ENCODE results near the gene KIFC1. TPM values are rescaled to one million over a fixed set of nuclear protein-coding genes. Genes with fewer than 3 reads are reported as not detected.
"Not testable (repeated sequence)": the region's sequence is repeated elsewhere in the genome, so short reads cannot be mapped to it uniquely, and the experiment has no call there.

Gene KIFC1, protein sequence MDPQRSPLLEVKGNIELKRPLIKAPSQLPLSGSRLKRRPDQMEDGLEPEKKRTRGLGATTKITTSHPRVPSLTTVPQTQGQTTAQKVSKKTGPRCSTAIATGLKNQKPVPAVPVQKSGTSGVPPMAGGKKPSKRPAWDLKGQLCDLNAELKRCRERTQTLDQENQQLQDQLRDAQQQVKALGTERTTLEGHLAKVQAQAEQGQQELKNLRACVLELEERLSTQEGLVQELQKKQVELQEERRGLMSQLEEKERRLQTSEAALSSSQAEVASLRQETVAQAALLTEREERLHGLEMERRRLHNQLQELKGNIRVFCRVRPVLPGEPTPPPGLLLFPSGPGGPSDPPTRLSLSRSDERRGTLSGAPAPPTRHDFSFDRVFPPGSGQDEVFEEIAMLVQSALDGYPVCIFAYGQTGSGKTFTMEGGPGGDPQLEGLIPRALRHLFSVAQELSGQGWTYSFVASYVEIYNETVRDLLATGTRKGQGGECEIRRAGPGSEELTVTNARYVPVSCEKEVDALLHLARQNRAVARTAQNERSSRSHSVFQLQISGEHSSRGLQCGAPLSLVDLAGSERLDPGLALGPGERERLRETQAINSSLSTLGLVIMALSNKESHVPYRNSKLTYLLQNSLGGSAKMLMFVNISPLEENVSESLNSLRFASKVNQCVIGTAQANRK
- polyA plus RNA-seq (2013), result 66.1 and 66.6 TPM in 2 replicates

DNA sequence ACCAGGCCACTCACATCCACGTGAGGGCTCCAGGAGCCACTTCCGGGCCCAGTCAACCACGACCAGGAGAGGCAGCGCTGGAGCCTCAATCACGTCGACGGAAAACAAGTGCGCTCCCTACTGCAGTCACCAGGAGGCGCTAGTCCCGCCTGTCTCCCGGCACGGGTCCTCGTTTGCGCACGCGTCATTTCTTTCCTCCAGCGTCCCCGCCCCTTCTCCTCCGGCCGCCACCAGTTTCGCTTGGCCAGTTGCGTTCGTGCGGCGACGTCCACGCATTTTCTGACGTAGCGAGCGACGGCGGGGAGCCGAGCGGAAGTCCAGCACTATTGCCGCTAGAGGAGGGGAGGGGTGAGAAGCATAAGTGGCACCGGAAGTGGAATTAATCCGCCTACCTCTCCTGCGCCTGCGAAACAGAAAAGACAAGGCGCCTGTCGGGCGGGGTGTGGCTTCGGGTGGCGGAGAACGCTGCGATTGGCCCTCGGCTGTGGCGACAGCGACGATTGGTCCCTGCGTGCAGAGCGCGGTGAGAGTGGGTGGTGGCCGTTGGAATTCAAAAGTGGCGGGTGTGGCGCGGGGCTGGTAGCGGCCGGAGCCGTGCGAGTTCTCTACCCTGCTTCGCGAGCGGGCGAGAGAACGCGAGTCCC is at the start of gene KIFC1:
KIFC1 (plus strand) TSS at position 546 of the 644 bp plus-strand sequence. CDS start 163 bp downstream, outside the sequence.
- Histone ChIP-seq H2BK120ac (ENCODE audit: insufficient read depth, low read length, poor library complexity) (peak within 1 kb of the TSS; percentile 77), H4K8ac (ENCODE audit: low read depth, low read length) (peak within 1 kb of the TSS; percentile 79), H2AK5ac (ENCODE audit: low read length) (peak within 1 kb of the TSS; percentile 5), H3K14ac (ENCODE audit: low read length) (peak within 1 kb of the TSS; percentile 88), H3K79me1 (ENCODE audit: low read length) (peaks cover 6% of the 10 kb centered on the region), H3K79me2 (ENCODE audit: control insufficient read depth, insufficient read depth, low read length, poor library complexity) (peaks cover 21% of the 10 kb centered on the region), H3K4ac (ENCODE audit: low read depth, low read length) (peak within 1 kb of the TSS; percentile 97), H3K9me3 (ENCODE audit: insufficient read depth, low read depth, low read length) (no peaks in the 10 kb centered on the region), H4K91ac (ENCODE audit: low read depth, low read length) (peak within 1 kb of the TSS; percentile 95), H2AFZ (ENCODE audit: insufficient read depth, low read length, poor library complexity) (peak within 1 kb of the TSS; percentile 89), H3K23ac (ENCODE audit: low read length) (no peak within 1 kb of the TSS), H3K4me1 (ENCODE audit: control insufficient read depth in 1 of 2, insufficient read depth in 2 of 2, low read length in 2 of 2) (peaks cover 0 to 12% of the 10 kb centered on the region in 2 experiments), H3K18ac (ENCODE audit: low read length) (peak within 1 kb of the TSS; percentile 88), H3K4me2 (ENCODE audit: low read length) (peak within 1 kb of the TSS; percentile 85), H2BK12ac (ENCODE audit: low read length) (no peak within 1 kb of the TSS), H3K4me3 (ENCODE audit: low read depth, low read length) (peak within 1 kb of the TSS; percentile 96), H4K12ac (ENCODE audit: low read depth, low read length) (peak within 1 kb of the TSS; percentile 30), H3K9ac (ENCODE audit: low read length) (peak within 1 kb of the TSS; percentile 83), H3K27ac (ENCODE audit: low read depth, low read length) (peak within 1 kb of the TSS; percentile 77), H2BK5ac (ENCODE audit: low read depth, low read length, poor library complexity) (peak within 1 kb of the TSS; percentile 34), H3K36me3 (ENCODE audit: control insufficient read depth in 1 of 2, insufficient read depth in 2 of 2, low read length in 2 of 2) (peaks cover 0 to 1% of the 10 kb centered on the region in 2 experiments), H3K27me3 (ENCODE audit: insufficient read depth, low read length) (no peaks in the 10 kb centered on the region)
- peak; percentile 100 for DNase-seq
- WGBS (ENCODE audit: extremely low coverage, insufficient coverage, insufficient read length), result no CpG with 5 or more reads among the region's 67 CpGs

DNA sequence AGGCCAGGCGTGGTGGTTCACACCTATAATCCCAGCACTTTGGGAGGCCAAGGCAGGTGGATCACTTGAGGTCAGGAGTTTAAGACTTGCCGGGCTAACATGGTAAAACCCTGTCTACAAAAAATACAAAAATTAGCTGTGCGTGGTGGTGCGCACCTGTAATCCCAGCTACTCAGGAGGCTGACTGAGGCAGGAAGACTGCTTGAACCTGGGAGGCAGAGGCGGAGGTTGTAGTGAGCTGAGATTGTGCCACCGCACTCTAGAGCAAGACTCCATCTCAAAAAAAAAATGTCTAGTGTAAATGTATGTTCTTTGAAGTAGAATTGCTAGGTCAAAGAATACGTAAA is 48.0 kb upstream of the KIFC1 start:
- not testable (repeated sequence) for H4K12ac ChIP-seq (ENCODE audit: low read depth, low read length); H2BK120ac ChIP-seq (ENCODE audit: insufficient read depth, low read length, poor library complexity); H2AFZ ChIP-seq (ENCODE audit: insufficient read depth, low read length, poor library complexity); H3K79me1 ChIP-seq (ENCODE audit: low read length); H3K18ac ChIP-seq (ENCODE audit: low read length); H3K79me2 ChIP-seq (ENCODE audit: control insufficient read depth, insufficient read depth, low read length, poor library complexity); DNase-seq; H3K4me1 ChIP-seq (ENCODE audit: control insufficient read depth in 1 of 2, insufficient read depth in 2 of 2, low read length in 2 of 2); H3K4me2 ChIP-seq (ENCODE audit: low read length); H3K9ac ChIP-seq (ENCODE audit: low read length); H2BK12ac ChIP-seq (ENCODE audit: low read length); H3K23ac ChIP-seq (ENCODE audit: low read length); H3K27ac ChIP-seq (ENCODE audit: low read depth, low read length); H2BK5ac ChIP-seq (ENCODE audit: low read depth, low read length, poor library complexity); H4K91ac ChIP-seq (ENCODE audit: low read depth, low read length); H3K4ac ChIP-seq (ENCODE audit: low read depth, low read length); H4K8ac ChIP-seq (ENCODE audit: low read depth, low read length); H2AK5ac ChIP-seq (ENCODE audit: low read length); H3K14ac ChIP-seq (ENCODE audit: low read length); H3K9me3 ChIP-seq (ENCODE audit: insufficient read depth, low read depth, low read length); H3K4me3 ChIP-seq (ENCODE audit: low read depth, low read length); H3K36me3 ChIP-seq (ENCODE audit: control insufficient read depth in 1 of 2, insufficient read depth in 2 of 2, low read length in 2 of 2); H3K27me3 ChIP-seq (ENCODE audit: insufficient read depth, low read length)
- WGBS (ENCODE audit: extremely low coverage, insufficient coverage, insufficient read length), result no CpG with 5 or more reads among the region's 7 CpGs

DNA sequence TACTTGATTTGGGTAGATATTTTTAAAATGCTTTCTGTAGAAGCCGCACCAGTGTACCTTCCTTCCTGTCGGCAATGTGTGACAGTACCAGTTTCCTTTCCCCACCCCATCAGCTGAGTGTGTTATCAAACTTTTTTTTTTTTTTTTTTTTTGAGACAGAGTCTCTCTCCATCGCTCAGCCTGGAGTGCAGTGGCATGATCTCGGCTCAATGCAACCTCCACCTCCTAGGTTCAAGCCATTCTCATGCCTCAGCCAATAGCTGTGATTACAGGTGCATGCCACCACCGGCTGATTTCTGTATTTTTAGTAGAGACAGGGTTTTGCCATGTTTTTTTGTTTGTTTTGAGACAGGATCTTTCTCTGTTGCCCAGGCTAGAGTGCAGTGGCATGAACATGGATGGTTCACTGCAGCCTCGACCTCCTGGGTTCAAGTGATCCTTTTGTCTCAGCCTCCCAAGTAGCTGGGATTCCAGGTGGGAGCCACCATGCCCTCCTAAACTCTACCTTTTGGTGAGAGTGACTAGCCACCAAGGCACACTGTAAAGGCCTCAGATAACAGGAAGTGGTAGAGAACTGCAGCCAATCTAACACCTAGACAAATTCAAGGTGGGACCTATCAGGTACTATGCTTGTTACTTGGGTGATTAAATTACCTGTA is 47.5 kb upstream of the KIFC1 start:
- Histone ChIP-seq H3K4me3 (ENCODE audit: low read depth, low read length) (no peak overlapping the region), H4K12ac (ENCODE audit: low read depth, low read length) (no peak overlapping the region), H3K27ac (ENCODE audit: low read depth, low read length) (no peak overlapping the region), H3K4me1 (ENCODE audit: control insufficient read depth in 1 of 2, insufficient read depth in 2 of 2, low read length in 2 of 2) (no peaks in the 10 kb centered on the region), H3K9me3 (ENCODE audit: insufficient read depth, low read depth, low read length) (no peaks in the 10 kb centered on the region), H2AFZ (ENCODE audit: insufficient read depth, low read length, poor library complexity) (no peak overlapping the region), H3K36me3 (ENCODE audit: control insufficient read depth in 1 of 2, insufficient read depth in 2 of 2, low read length in 2 of 2) (no peaks in the 10 kb centered on the region), H3K23ac (ENCODE audit: low read length) (no peak overlapping the region), H3K4me2 (ENCODE audit: low read length) (no peak overlapping the region), H4K91ac (ENCODE audit: low read depth, low read length) (no peak overlapping the region), H3K4ac (ENCODE audit: low read depth, low read length) (no peak overlapping the region), H2BK12ac (ENCODE audit: low read length) (no peak overlapping the region), H4K8ac (ENCODE audit: low read depth, low read length) (no peak overlapping the region), H2BK120ac (ENCODE audit: insufficient read depth, low read length, poor library complexity) (no peak overlapping the region), H3K79me2 (ENCODE audit: control insufficient read depth, insufficient read depth, low read length, poor library complexity) (no peaks in the 10 kb centered on the region), H3K14ac (ENCODE audit: low read length) (no peak overlapping the region), H2AK5ac (ENCODE audit: low read length) (no peak overlapping the region), H3K79me1 (ENCODE audit: low read length) (no peaks in the 10 kb centered on the region), H2BK5ac (ENCODE audit: low read depth, low read length, poor library complexity) (no peak overlapping the region), H3K9ac (ENCODE audit: low read length) (no peak overlapping the region), H3K18ac (ENCODE audit: low read length) (no peak overlapping the region), H3K27me3 (ENCODE audit: insufficient read depth, low read length) (no peaks in the 10 kb centered on the region)
- DNase-seq, result no peak
- no CpG with 5 or more reads among the region's 6 CpGs for WGBS (ENCODE audit: extremely low coverage, insufficient coverage, insufficient read length)

All from trophoblast cell (in vitro differentiated cells and primary cell).